ENCODE results near the gene MTMR1. TPM values are rescaled to one million over a fixed set of nuclear protein-coding genes. Genes with fewer than 3 reads are reported as not detected.
A peak's percentile ranks its signal among the peaks of the same experiment; 100 is the strongest.

Gene MTMR1
- total and polyA plus RNA-seq, 9 donors: 7.9 to 22.7 (median 18.1) TPM

DNA sequence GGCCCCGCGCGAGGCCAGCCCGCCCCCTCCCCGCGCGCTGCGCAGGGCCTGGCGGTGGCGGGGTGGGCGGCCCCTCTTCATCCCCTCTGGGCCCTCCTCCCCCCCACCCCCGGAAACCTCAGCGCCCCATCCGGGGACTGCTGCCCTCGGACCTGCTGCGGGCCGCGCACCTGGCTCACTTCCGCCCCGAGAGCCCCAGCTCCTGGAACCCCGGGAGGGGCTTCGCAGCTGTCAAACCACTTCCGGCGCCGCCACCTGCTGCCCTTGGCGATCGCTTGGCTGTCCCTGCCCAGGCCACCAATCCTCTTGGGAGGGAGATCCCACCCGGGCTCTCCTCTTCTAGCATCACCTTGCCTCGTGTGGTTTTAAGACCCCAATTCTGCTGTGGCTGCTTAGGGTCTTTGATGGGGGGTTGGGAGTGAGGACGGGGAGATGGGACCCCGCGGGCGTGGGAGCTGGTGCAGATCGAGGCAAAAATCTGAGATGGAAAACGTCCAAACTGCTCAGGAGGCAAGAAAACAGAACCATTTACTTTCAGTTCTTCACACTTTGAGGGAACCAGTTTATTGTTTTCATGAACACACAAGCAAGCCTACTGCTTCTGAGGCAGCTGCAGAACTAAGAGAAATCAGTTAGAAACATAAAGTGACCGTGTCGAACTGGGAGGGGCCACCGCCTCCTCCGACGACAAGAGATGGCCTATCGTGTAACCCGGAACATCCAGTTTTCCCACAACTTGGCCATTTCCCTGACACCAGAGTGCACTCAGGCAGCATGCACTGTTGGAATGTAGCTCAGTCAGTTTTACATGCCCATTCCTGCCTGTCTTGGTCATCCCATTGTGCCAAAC, 754 bp downstream of the MTMR1 start:
- DNase-seq: peak; percentile 30 to 56 (median 45)
- 34 to 41% (median 41%) methylated on average over 20 to 42 of the region's 42 CpGs for WGBS, 3 donors

DNA sequence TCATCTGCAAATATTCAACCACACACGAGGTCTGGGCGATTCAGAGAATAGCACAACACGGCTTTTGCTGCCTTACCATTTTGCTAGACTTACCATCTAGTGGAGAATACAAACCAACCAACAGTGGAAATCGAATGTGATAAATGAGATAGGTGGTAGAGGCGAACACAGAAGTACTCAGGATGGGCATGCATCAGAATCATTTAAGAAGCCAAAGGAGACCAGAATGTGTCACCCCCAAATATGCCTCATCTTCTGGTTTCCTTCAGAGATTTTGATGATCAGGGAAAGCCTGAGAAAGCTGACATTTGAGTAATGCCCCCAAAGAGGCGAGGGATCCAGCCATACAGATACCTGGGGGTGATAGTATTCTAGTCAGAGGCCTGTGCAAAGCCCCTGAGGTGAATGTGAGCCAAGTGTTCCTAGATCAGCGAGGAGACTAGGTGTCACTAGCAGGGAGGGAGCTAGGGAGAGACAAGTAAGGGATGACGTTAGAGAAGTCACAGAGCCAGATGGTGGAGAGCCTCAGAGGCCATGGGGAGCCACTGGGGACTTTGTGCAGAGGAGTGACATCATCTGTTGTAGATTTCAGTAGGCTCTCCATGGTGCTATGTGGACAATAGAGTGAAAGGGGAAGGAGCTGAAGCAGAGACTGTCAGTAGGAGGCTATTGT, 1.7 kb downstream of the MTMR1 start:
- Histone ChIP-seq H3K4me3 (no peak overlapping the region), H3K27ac (no peak overlapping the region), H3K4me1 (ENCODE audit: insufficient read depth) (no peaks in the 10 kb centered on the region), H3K9me3 (no peaks in the 10 kb centered on the region), H3K27me3 (no peaks in the 10 kb centered on the region), H3K36me3 (no peaks in the 10 kb centered on the region)
- intact Hi-C loops (cut with DNase I): no loop called here
- WGBS, 3 donors: 54 to 60% (median 59%) methylated on average over 8 of the region's 8 CpGs
- no peak for DNase-seq
- no peak for TF ChIP-seq EP300 (IDR thresholded peaks at IDR 0.05)
- no peak for TF ChIP-seq POLR2A (IDR thresholded peaks at IDR 0.05)
- TF ChIP-seq, protein P1, sequence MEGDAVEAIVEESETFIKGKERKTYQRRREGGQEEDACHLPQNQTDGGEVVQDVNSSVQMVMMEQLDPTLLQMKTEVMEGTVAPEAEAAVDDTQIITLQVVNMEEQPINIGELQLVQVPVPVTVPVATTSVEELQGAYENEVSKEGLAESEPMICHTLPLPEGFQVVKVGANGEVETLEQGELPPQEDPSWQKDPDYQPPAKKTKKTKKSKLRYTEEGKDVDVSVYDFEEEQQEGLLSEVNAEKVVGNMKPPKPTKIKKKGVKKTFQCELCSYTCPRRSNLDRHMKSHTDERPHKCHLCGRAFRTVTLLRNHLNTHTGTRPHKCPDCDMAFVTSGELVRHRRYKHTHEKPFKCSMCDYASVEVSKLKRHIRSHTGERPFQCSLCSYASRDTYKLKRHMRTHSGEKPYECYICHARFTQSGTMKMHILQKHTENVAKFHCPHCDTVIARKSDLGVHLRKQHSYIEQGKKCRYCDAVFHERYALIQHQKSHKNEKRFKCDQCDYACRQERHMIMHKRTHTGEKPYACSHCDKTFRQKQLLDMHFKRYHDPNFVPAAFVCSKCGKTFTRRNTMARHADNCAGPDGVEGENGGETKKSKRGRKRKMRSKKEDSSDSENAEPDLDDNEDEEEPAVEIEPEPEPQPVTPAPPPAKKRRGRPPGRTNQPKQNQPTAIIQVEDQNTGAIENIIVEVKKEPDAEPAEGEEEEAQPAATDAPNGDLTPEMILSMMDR (IDR thresholded peaks at IDR 0.05): no peak

More for the DNA sequence above, 754 bp downstream of the MTMR1 start:
- peak overlapping the region; percentile 73 to 85 for H3K27ac ChIP-seq
- H3K4me3 ChIP-seq: peak overlapping the region; percentile 58
- H3K27me3 ChIP-seq: no peaks in the 10 kb centered on the region
- H3K9me3 ChIP-seq: no peaks in the 10 kb centered on the region
- no peaks in the 10 kb centered on the region for H3K4me1 ChIP-seq (ENCODE audit: insufficient read depth)
- TF ChIP-seq, protein P1 (IDR thresholded peaks at IDR 0.05): no peak
- TF ChIP-seq EP300 (IDR thresholded peaks at IDR 0.05): no peak
- no peak for TF ChIP-seq POLR2A (IDR thresholded peaks at IDR 0.05)
- H3K36me3 ChIP-seq: no peaks in the 10 kb centered on the region
- intact Hi-C loops (cut with DNase I): no loop called here

DNA sequence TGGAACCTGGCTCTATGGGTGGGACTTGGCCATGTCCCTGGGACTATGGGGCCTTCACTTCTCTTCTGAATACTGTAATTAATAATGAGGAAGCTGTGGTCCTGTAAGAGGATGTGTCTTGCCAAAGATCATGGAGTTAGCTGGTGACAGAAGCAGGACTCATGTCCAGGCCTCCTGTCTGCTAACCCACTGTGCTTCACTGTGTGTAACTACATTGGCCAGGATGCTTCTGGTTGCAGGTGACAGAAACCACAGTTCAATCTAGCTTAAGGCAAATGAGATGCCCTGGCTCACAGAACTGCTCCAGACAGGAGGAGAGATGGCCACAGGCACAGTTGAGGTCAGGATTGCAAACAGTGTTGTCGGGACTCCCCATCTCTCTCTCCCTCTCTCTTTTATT, 3.1 kb downstream of the MTMR1 start:
- no peak for DNase-seq
- Histone ChIP-seq H3K27me3 (no peaks in the 10 kb centered on the region), H3K4me1 (ENCODE audit: insufficient read depth) (peaks cover 1% of the 10 kb centered on the region), H3K4me3 (no peak overlapping the region), H3K27ac (no peak overlapping the region), H3K9me3 (no peaks in the 10 kb centered on the region), H3K36me3 (no peaks in the 10 kb centered on the region)
- TF ChIP-seq, protein P1 (IDR thresholded peaks at IDR 0.05): no peak
- no peak for TF ChIP-seq EP300 (IDR thresholded peaks at IDR 0.05)
- TF ChIP-seq POLR2A (IDR thresholded peaks at IDR 0.05): no peak
- 60 to 72% (median 63%) methylated on average over 1 of the region's 1 CpG for WGBS, 3 donors
- intact Hi-C loops (cut with DNase I): no loop called here

DNA sequence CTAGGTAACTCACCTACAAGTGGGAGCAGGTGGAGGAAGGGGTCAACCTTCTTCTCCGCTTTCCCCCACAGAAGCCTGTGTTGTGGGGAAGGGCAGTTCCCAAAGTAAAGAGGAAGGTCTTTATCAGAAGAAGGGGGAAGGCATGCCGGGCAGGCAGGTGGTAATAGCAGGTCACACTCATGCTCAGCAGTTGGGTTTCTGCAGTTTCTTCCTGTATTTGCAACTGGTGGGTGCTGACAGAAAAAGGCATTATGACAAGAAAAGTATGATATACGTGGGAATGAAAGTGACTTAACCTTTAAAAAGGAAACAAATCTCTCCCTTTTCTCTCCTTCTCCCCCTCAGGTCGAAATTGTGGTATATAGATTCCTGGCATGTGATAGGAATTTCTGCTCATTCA, 3.7 kb downstream of the MTMR1 start:
- intact Hi-C loops (cut with DNase I): no loop called here
- Histone ChIP-seq H3K4me3 (no peak overlapping the region), H3K9me3 (no peaks in the 10 kb centered on the region), H3K27ac (no peak overlapping the region), H3K27me3 (no peaks in the 10 kb centered on the region), H3K36me3 (no peaks in the 10 kb centered on the region), H3K4me1 (ENCODE audit: insufficient read depth) (peaks cover 1% of the 10 kb centered on the region)
- TF ChIP-seq, protein P1 (IDR thresholded peaks at IDR 0.05): no peak
- TF ChIP-seq EP300 (IDR thresholded peaks at IDR 0.05): no peak
- TF ChIP-seq POLR2A (IDR thresholded peaks at IDR 0.05): no peak
- DNase-seq: no peak
- 51 to 65% (median 59%) methylated on average over 4 of the region's 4 CpGs for WGBS, 3 donors

Measured in ovary (tissue), 9 donors.